ENCODE measurements around the gene PRKCE. TPM values are rescaled to one million over a fixed set of nuclear protein-coding genes. Genes with fewer than 3 reads are reported as not detected.

The PRKCE gene
- total RNA-seq, 1 experiment from 2014 or later, result 1.3 TPM

- Mint-ChIP-seq H3K27me3 (ENCODE audit: low read depth) (no peaks in the 10 kb centered on the region; the same call in none of the 2 replicates), H3K27ac (no peak overlapping the region), H3K9me3 (no peaks in the 10 kb centered on the region), H3K36me3 (ENCODE audit: insufficient read depth in 1 of 3, low read depth in 3 of 3) (0 out of 7 replicates have a peak, but pooled peaks cover 0 to 1% (median 0%) of the 10 kb centered on the region in 3 experiments), H3K4me3 (no peak overlapping the region), H3K4me1 (peaks cover 8 to 12% of the 10 kb centered on the region in 2 experiments; a peak in 2 of 4 replicates)
- Histone ChIP-seq H2BK120ac (ENCODE audit: low read depth, low read length, poor library complexity, severe bottlenecking) (no peak overlapping the region), H2AFZ (ENCODE audit: low read length) (no peak overlapping the region), H3K56ac (ENCODE audit: insufficient read length, low read depth, low read length) (no peak overlapping the region), H3K4ac (ENCODE audit: low read depth, low read length) (no peak overlapping the region), H4K5ac (ENCODE audit: insufficient read length, low read depth, low read length) (no peak overlapping the region), H3K23ac (ENCODE audit: insufficient read length, low read depth, low read length) (no peak overlapping the region), H3K27ac (ENCODE audit: insufficient read length, low read depth, low read length) (no peak overlapping the region), H3T11ph (ENCODE audit: low read length) (no peak overlapping the region), H2BK12ac (ENCODE audit: insufficient read length, low read depth, low read length) (no peak overlapping the region), H3K14ac (ENCODE audit: insufficient read depth, low read length) (no peak overlapping the region), H3K4me1 (ENCODE audit: insufficient read depth, low read length) (no peaks in the 10 kb centered on the region), H3K27me3 (ENCODE audit: insufficient read depth, low read length) (no peaks in the 10 kb centered on the region), H3K23me2 (ENCODE audit: insufficient read length, low read depth, low read length, poor library complexity, severe bottlenecking) (no peaks in the 10 kb centered on the region), H2BK15ac (ENCODE audit: low read depth, low read length) (no peak overlapping the region), H3K79me1 (ENCODE audit: insufficient read depth, low read depth, low read length, poor library complexity, severe bottlenecking) (no peaks in the 10 kb centered on the region), H2AK5ac (ENCODE audit: insufficient read length, low read length) (no peak overlapping the region), H2BK5ac (ENCODE audit: insufficient read length, low read length) (no peak overlapping the region), H3K79me2 (ENCODE audit: insufficient read depth, low read length) (no peaks in the 10 kb centered on the region), H4K91ac (ENCODE audit: insufficient read length, low read depth, low read length) (no peak overlapping the region), H4K20me1 (ENCODE audit: control insufficient read depth, insufficient read depth, insufficient read length) (no peaks in the 10 kb centered on the region), H3K18ac (ENCODE audit: insufficient read length, low read depth, low read length) (no peak overlapping the region), H3K9ac (ENCODE audit: extremely low read depth, insufficient read length, low read length) (no peak overlapping the region), H3K4me2 (ENCODE audit: insufficient read depth, insufficient read length, low read length) (no peak overlapping the region), H3K9me3 (ENCODE audit: control insufficient read depth, low read depth, low read length) (no peaks in the 10 kb centered on the region), H2BK20ac (ENCODE audit: low read depth, low read length, poor library complexity, severe bottlenecking) (no peak overlapping the region), H4K8ac (replicated peaks; ENCODE audit: insufficient read length, low read depth, low read length) (no peak overlapping the region)
- no peak for TF ChIP-seq CTCF (conservative IDR thresholded peaks at IDR 0.05)
- no peak for DNase-seq
- WGBS (ENCODE audit: extremely low coverage, insufficient read length, low lambda C conversion rate), result no CpG with 5 or more reads among the region's 5 CpGs
Observed at GRCh38 chr2:46032996-46033395, 381.5 kb downstream of the PRKCE start.
